ENCODE data around the gene SH2D4B. TPM values are rescaled to one million over a fixed set of nuclear protein-coding genes. Genes with fewer than 3 reads are reported as not detected.

Gene SH2D4B
- total RNA-seq, 1 donor from 2014 or later, result not detected

- no peak for TF ChIP-seq CTCF (IDR thresholded peaks at IDR 0.05)
- TF ChIP-seq POLR2A (IDR thresholded peaks at IDR 0.05), result no peak
- TF ChIP-seq POLR2AphosphoS5 (IDR thresholded peaks at IDR 0.05; ENCODE audit: insufficient read depth in 1 of 2, low read depth in 1 of 2), result no peak
- Histone ChIP-seq H3K4me1 (peaks cover 29% of the 10 kb centered on the region), H3K27me3 (no peaks in the 10 kb centered on the region), H3K9me3 (no peaks in the 10 kb centered on the region), H3K27ac (no peak overlapping the region), H3K4me3 (no peak overlapping the region), H3K36me3 (peaks cover 0 to 41% of the 10 kb centered on the region in 2 donors)
- intact Hi-C loops (cut with DNase I), result no loop called here
- DNase-seq (ENCODE audit: extremely low spot score in 2 of 2), result no peak
Measured at GRCh38 chr10:80519936-80520650, 17.6 kb upstream of the SH2D4B start.

GRCh38 chr10:80520661-80521470 lies 16.8 kb upstream of the SH2D4B start:
- no peak overlapping the region for H3K4me3 ChIP-seq
- H3K27me3 ChIP-seq, result no peaks in the 10 kb centered on the region
- no peak for DNase-seq (ENCODE audit: extremely low spot score in 2 of 2)
- H3K4me1 ChIP-seq, result peaks cover 24% of the 10 kb centered on the region
- no peaks in the 10 kb centered on the region for H3K9me3 ChIP-seq
- no peak overlapping the region for H3K27ac ChIP-seq
- intact Hi-C loops (cut with DNase I), result no loop called here
- TF ChIP-seq CTCF (IDR thresholded peaks at IDR 0.05), result no peak
- TF ChIP-seq POLR2A (IDR thresholded peaks at IDR 0.05), result no peak
- TF ChIP-seq POLR2AphosphoS5 (IDR thresholded peaks at IDR 0.05; ENCODE audit: insufficient read depth in 1 of 2, low read depth in 1 of 2), result no peak
- peaks cover 0 to 33% of the 10 kb centered on the region in 2 donors for H3K36me3 ChIP-seq

GRCh38 chr10:80522756-80523363 lies 14.8 kb upstream of the SH2D4B start:
- Histone ChIP-seq H3K36me3 (peaks cover 0 to 14% of the 10 kb centered on the region in 2 donors), H3K4me1 (peaks cover 23% of the 10 kb centered on the region), H3K27me3 (no peaks in the 10 kb centered on the region), H3K9me3 (no peaks in the 10 kb centered on the region), H3K27ac (no peak overlapping the region), H3K4me3 (no peak overlapping the region)
- intact Hi-C loops (cut with DNase I), result no loop called here
- TF ChIP-seq POLR2AphosphoS5 (IDR thresholded peaks at IDR 0.05; ENCODE audit: insufficient read depth in 1 of 2, low read depth in 1 of 2), result no peak
- TF ChIP-seq POLR2A (IDR thresholded peaks at IDR 0.05), result no peak
- TF ChIP-seq CTCF (IDR thresholded peaks at IDR 0.05), result no peak
- DNase-seq (ENCODE audit: extremely low spot score in 2 of 2), result no peak

- Histone ChIP-seq H3K9me3 (no peaks in the 10 kb centered on the region), H3K4me3 (no peak overlapping the region), H3K27ac (no peak overlapping the region), H3K27me3 (no peaks in the 10 kb centered on the region), H3K36me3 (peaks cover 0 to 5% of the 10 kb centered on the region in 2 donors), H3K4me1 (peaks cover 17% of the 10 kb centered on the region)
- no peak for DNase-seq (ENCODE audit: extremely low spot score in 2 of 2)
- intact Hi-C loops (cut with DNase I), result no loop called here
- TF ChIP-seq POLR2A (IDR thresholded peaks at IDR 0.05) (no peak), CTCF (IDR thresholded peaks at IDR 0.05) (no peak), POLR2AphosphoS5 (IDR thresholded peaks at IDR 0.05; ENCODE audit: insufficient read depth in 1 of 2, low read depth in 1 of 2) (no peak)
Measured at GRCh38 chr10:80523773-80524172, 13.9 kb upstream of the SH2D4B start.
